Natural killer cell (primary cell): ENCODE results near the gene PSMB10. TPM values are rescaled to one million over a fixed set of nuclear protein-coding genes. Genes with fewer than 3 reads are reported as not detected.

ENCODE experiments used
- ATAC-seq, 3 donors: fragments of 150-1000 bp in 2 of 3; fragments of 200-7000 bp in 1 of 3; cut with Tn5 transposase; 1 replicate in 1 of 3; 2 replicates in 2 of 3; pipeline ENCODE4 v1.10.0; 2021; ENCODE audit warnings: mild to moderate bottlenecking in 2 of 3, moderate library complexity in 2 of 3
- DNase-seq, 2 donors: peaks; one replicate each; pipeline versions ENCODE4 v3.0.0 to v3.0.0-alpha.2; 2013 to 2021; ENCODE audit warnings: mixed read lengths in 1 of 2
- H3K27ac ChIP-seq: one replicate; pipeline ENCODE4 v1.5.1; 2013; ENCODE audit warnings: mild to moderate bottlenecking, low read length
- H3K27me3 ChIP-seq: one replicate; pipeline ENCODE4 v1.6.1; 2013; ENCODE audit warnings: low read length; ENCODE audit not compliant: control insufficient read depth, insufficient read depth
- H3K36me3 ChIP-seq: one replicate; pipeline ENCODE4 v1.6.1; 2013; ENCODE audit warnings: low read length; ENCODE audit not compliant: control insufficient read depth, insufficient read depth
- H3K4me1 ChIP-seq: one replicate; pipeline ENCODE4 v1.6.1; 2013; ENCODE audit warnings: low read length; ENCODE audit not compliant: control insufficient read depth, insufficient read depth
- H3K4me3 ChIP-seq: one replicate; pipeline ENCODE4 v1.5.1; 2013; ENCODE audit warnings: low read length
- H3K9me3 ChIP-seq: one replicate; pipeline ENCODE4 v1.6.1; 2013; ENCODE audit warnings: low read length; ENCODE audit not compliant: control insufficient read depth, insufficient read depth
- H3K27ac Mint-ChIP-seq, 2 donors: one replicate each; pipeline ENCODE4 v1.8.0; 2022; ENCODE audit warnings: mild to moderate bottlenecking in 2 of 2, mixed read lengths in 2 of 2, moderate library complexity in 1 of 2
- H3K27me3 Mint-ChIP-seq, 2 donors: one replicate each; pipeline ENCODE4 v1.8.0; 2022; ENCODE audit warnings: low read depth in 2 of 2, mixed read lengths in 2 of 2
- H3K36me3 Mint-ChIP-seq: one replicate; pipeline ENCODE4 v1.8.0; 2022; ENCODE audit warnings: mixed read lengths
- H3K4me1 Mint-ChIP-seq, 2 donors: one replicate each; pipeline ENCODE4 v1.8.0; 2022; ENCODE audit warnings: mixed read lengths in 2 of 2
- H3K4me3 Mint-ChIP-seq: one replicate; pipeline ENCODE4 v1.8.0; 2022; ENCODE audit warnings: mild to moderate bottlenecking, moderate library complexity, mixed read lengths
- H3K9me3 Mint-ChIP-seq, 2 donors: one replicate each; pipeline ENCODE4 v1.8.0; 2022; ENCODE audit warnings: mixed read lengths in 2 of 2
- CTCF ChIP-seq: fragments of 200-600 bp; IDR thresholded peaks from one replicate; pipeline ENCODE4 v1.8.0; 2022; ENCODE audit warnings: antibody characterized with exemption
- WGBS: methylation state at CpG from one replicate; pipeline ENCODE4 v1.1.7; 2013; ENCODE audit warnings: missing lambda C conversion rate; ENCODE audit not compliant: insufficient coverage; 5-methylcytosine and 5-hydroxymethylcytosine counted together
- intact Hi-C: fragments of 100-400 bp; cut with micrococcal nuclease; formaldehyde crosslinking; loops from one replicate; pipeline ENCODE4 v1.14.2; 2022
- total RNA-seq, 4 donors: library from RNA; stranded (reverse); fragments of 120-200 nt in 1 of 4; gene quantifications; one replicate each; pipeline versions ENCODE4 v1.2.3 to v1.2.4, GENCODE V29; 2013 to 2022

Gene PSMB10
- total RNA-seq, 3 donors from 2014 or later (not counting 1 experiment from before 2014, with no cell fraction given) = 237 to 247 (median 243) TPM

DNA sequence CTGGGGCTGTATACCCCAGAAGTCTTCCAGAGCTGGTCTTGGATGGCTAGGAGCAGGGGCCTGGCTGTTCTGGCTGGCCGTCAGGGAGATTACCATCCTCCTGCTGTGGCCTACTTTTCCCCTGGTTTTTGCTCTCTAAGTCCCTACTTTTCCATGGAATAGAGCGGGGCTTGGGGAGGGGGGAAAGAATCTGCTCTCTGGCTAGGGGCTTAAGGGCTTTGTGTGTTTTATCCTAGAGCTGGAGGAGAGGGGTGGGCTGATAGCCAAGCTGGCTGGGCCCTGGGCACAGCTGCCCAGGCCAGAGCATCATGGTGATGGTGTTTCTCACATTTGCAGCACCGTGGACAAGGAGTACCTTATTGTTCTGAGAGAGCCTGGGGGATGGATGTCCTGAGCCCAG is 48.3 kb downstream of the PSMB10 start:
- H3K36me3 Mint-ChIP-seq = no peaks in the 10 kb centered on the region
- Histone ChIP-seq H3K27me3 (no peaks in the 10 kb centered on the region), H3K4me3 (no peak overlapping the region), H3K4me1 (no peaks in the 10 kb centered on the region), H3K27ac (no peak overlapping the region), H3K36me3 (peaks cover 18% of the 10 kb centered on the region), H3K9me3 (no peaks in the 10 kb centered on the region)
- no peaks in the 10 kb centered on the region for H3K27me3 Mint-ChIP-seq
- 90% methylated on average over 3 of the region's 3 CpGs for WGBS
- ATAC-seq (no peak), DNase-seq (no peak)
- H3K4me3 Mint-ChIP-seq = no peak overlapping the region
- intact Hi-C loops = loop anchor here (5.0 kb wide), 1 partner anchor 39 kb away; no protein-coding TSS in a partner anchor
- no peak for TF ChIP-seq CTCF
- peaks cover 9 to 11% of the 10 kb centered on the region in 2 donors for H3K4me1 Mint-ChIP-seq
- H3K9me3 Mint-ChIP-seq = no peaks in the 10 kb centered on the region
- no peak overlapping the region for H3K27ac Mint-ChIP-seq

DNA sequence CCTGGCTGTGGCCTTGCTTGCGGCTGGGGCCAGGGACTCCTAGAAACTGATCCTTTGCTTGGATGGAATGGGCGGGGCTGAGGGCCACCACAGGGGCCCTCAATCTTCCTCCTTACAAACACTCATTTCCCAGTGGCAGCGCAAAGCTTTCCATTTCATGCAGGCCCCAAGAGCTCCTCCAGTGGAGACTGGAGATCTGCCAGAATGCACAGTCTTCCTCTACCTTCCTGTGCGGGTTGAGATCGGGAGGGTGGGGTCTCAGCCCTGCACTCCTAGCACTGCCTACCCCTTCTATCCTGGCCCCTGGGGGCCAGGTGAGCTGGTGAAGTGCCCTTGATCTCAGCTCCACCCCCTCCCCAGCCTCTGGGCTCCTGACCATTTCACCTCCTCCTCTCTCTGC is 50.3 kb downstream of the PSMB10 start:
- Mint-ChIP-seq H3K27me3 (no peaks in the 10 kb centered on the region), H3K27ac (peak overlapping the region in 1 of 2 donors; percentile 43), H3K4me3 (no peak overlapping the region), H3K4me1 (peaks cover 0 to 4% of the 10 kb centered on the region in 2 donors), H3K36me3 (no peaks in the 10 kb centered on the region), H3K9me3 (no peaks in the 10 kb centered on the region)
- ATAC-seq (no peak), DNase-seq (no peak)
- intact Hi-C loops = loop anchor here (5.0 kb wide), 1 partner anchor 41 kb away; no protein-coding TSS in a partner anchor
- Histone ChIP-seq H3K4me1 (no peaks in the 10 kb centered on the region), H3K4me3 (no peak overlapping the region), H3K9me3 (no peaks in the 10 kb centered on the region), H3K27ac (no peak overlapping the region), H3K36me3 (peaks cover 35% of the 10 kb centered on the region), H3K27me3 (no peaks in the 10 kb centered on the region)
- no peak for TF ChIP-seq CTCF
- 92% methylated on average over 5 of the region's 5 CpGs for WGBS

DNA sequence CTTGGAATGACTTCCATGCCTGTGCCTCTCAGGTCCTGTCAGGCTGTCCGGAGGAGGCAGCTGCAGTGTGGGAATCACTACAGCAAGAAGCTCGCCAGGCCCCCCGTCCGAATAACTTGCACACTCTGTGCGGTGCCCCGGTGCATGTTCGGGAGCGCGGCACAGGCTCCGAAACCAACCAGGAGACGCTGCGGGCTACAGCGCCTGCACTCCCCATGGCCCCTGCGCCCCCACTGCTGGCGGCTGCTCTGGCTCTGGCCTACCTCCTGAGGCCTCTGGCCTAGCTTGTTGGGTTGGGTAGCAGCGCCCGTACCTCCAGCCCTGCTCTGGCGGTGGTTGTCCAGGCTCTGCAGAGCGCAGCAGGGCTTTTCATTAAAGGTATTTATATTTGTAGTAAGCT is 50.7 kb downstream of the PSMB10 start:
- H3K36me3 ChIP-seq = peaks cover 39% of the 10 kb centered on the region
- H3K36me3 Mint-ChIP-seq = no peaks in the 10 kb centered on the region

More for the DNA sequence above, 50.7 kb downstream of the PSMB10 start:
- H3K9me3 ChIP-seq = no peaks in the 10 kb centered on the region
- Mint-ChIP-seq H3K4me1 (peaks cover 0 to 4% of the 10 kb centered on the region in 2 donors), H3K4me3 (no peak overlapping the region), H3K27me3 (no peaks in the 10 kb centered on the region), H3K27ac (no peak overlapping the region), H3K9me3 (no peaks in the 10 kb centered on the region)
- TF ChIP-seq CTCF = no peak
- no peak overlapping the region for H3K4me3 ChIP-seq
- DNase-seq (no peak), ATAC-seq (no peak)
- intact Hi-C loops = loop anchor here (5.0 kb wide), 1 partner anchor 41 kb away; no protein-coding TSS in a partner anchor
- no peak overlapping the region for H3K27ac ChIP-seq
- no peaks in the 10 kb centered on the region for H3K4me1 ChIP-seq
- 99% methylated on average over 19 of the region's 19 CpGs for WGBS
- no peaks in the 10 kb centered on the region for H3K27me3 ChIP-seq
